ENCODE measurements around the gene ARSG. TPM values are rescaled to one million over a fixed set of nuclear protein-coding genes. Genes with fewer than 3 reads are reported as not detected.

Gene ARSG
- total and polyA plus RNA-seq, 9 of the 15 experiments (the other 6 are each of a cell fraction or from before 2014, with no cell fraction given) = 1.0 to 5.6 (median 1.8) TPM

DNA sequence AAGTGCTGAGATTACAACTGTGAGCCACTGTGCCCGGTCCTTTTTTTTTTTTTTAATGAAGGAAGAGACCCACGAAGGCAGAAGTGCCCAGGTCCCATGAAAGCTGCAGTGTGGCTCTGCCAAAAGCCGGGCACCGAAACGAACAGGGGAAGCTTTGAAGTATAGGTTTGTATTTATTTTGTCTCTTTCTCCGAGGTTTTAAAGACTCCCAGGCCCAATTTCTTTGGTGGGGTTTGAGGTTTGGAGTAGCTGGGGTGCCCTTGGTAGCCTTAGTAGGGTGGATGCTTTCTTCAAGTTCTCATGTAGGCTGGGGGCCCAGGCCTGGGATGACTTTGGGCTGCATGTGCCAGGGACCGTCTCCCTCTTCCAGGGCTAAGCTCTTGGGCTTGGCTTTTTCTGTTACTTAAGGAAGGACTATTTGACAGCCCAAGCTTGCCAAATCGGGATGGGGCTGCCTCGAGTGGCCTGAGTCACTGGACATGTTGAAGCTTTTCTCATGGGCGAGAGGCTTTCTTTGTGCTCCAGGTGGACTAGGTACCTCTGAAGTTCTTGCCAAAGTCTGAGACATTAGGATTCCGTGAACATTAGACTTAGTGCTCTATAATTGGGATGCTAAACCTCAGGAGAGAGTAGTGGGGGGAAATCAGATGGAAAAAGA, 99.7 kb downstream of the ARSG start:
- no peak for FAIRE-seq
- no peaks in the 10 kb centered on the region for H4K20me1 ChIP-seq (replicated peaks; ENCODE audit: control insufficient read depth, insufficient read depth, low read length)
- H3K4me1 ChIP-seq (replicated peaks in 1 of 2; ENCODE audit: control insufficient read depth in 2 of 2, insufficient read depth in 2 of 2, low read length in 2 of 2) = no peaks in the 10 kb centered on the region
- no peaks in the 10 kb centered on the region for H3K79me2 ChIP-seq (ENCODE audit: control insufficient read depth, insufficient read depth, low read length)
- BruUV-seq (replicated peaks) = no TSS peak
- H3K4me3 ChIP-seq = no peak overlapping the region
- H3K27ac ChIP-seq (ENCODE audit: extremely low read depth, low read depth, low read length) = no peak overlapping the region
- WGBS (ENCODE audit: insufficient coverage, low coverage, missing lambda C conversion rate) = 1% methylated on average over 10 of the region's 11 CpGs
- ChIA-PET CTCF (ENCODE audit: low intra/inter-chr PET ratio) (no interaction called here), POLR2A (interaction anchor here (0.6 to 0.8 kb wide), 2 partner anchors 82 to 754 kb away, joined by 3 read pairs; no protein-coding TSS in a partner anchor)
- ATAC-seq = no peak
- H3K27me3 ChIP-seq (ENCODE audit: control insufficient read depth in 2 of 2, insufficient read depth in 2 of 2, low read length in 2 of 2) = peaks cover 24 to 60% of the 10 kb centered on the region in 2 experiments; a peak in 4 of 5 replicates
- H2AFZ ChIP-seq (ENCODE audit: low read depth, low read length) = no peak overlapping the region
- intact Hi-C loops (cut with micrococcal nuclease) (loop anchor here (10.0 kb wide), 1 partner anchor 126 kb away; no protein-coding TSS in a partner anchor), in situ Hi-C loops (cut with MboI) (no loop called here)
- no peak for DNase-seq (ENCODE audit: extremely low read depth in 1 of 4, low spot score in 3 of 4)
- no peak overlapping the region for H3K9ac ChIP-seq (ENCODE audit: insufficient read depth in 1 of 2, low read depth in 2 of 2, low read length in 2 of 2)
- H3K9me3 ChIP-seq (replicated peaks; ENCODE audit: control insufficient read depth, insufficient read depth, low read depth, low read length) = no peaks in the 10 kb centered on the region
- no peak overlapping the region for H3K4me2 ChIP-seq (ENCODE audit: insufficient read depth, low read length)
- TF ChIP-seq, protein P1, sequence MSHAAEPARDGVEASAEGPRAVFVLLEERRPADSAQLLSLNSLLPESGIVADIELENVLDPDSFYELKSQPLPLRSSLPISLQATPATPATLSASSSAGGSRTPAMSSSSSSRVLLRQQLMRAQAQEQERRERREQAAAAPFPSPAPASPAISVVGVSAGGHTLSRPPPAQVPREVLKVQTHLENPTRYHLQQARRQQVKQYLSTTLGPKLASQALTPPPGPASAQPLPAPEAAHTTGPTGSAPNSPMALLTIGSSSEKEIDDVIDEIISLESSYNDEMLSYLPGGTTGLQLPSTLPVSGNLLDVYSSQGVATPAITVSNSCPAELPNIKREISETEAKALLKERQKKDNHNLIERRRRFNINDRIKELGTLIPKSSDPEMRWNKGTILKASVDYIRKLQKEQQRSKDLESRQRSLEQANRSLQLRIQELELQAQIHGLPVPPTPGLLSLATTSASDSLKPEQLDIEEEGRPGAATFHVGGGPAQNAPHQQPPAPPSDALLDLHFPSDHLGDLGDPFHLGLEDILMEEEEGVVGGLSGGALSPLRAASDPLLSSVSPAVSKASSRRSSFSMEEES (CRISPR knock-in tag; IDR thresholded peaks at IDR 0.05) = no peak
- no peak for TF ChIP-seq CEBPB (tag; IDR thresholded peaks at IDR 0.05)
- no peak for TF ChIP-seq HMG20A (CRISPR knock-in tag; conservative IDR thresholded peaks at IDR 0.05)
- peaks cover 4% of the 10 kb centered on the region for H3K9me1 ChIP-seq (ENCODE audit: control insufficient read depth, insufficient read depth, low read length)
- no peaks in the 10 kb centered on the region for H3K36me3 ChIP-seq (ENCODE audit: control insufficient read depth, insufficient read depth, low read length)
